Left ventricle myocardium inferior (tissue), 1 donor: ENCODE data around the gene RIOK3. TPM values are rescaled to one million over a fixed set of nuclear protein-coding genes. Genes with fewer than 3 reads are reported as not detected.

Experiments
- DNase-seq: peaks from one replicate; pipeline ENCODE4 v3.0.0-alpha.2; 2020
- H3K27ac ChIP-seq: fragments of 200-600 bp; replicated peaks from 2 replicates; pipeline ENCODE4 v1.8.0; 2021
- H3K27me3 ChIP-seq: fragments of 200-600 bp; 2 replicates; pipeline ENCODE4 v1.8.0; 2021; ENCODE audit warnings: low read depth
- H3K36me3 ChIP-seq: fragments of 200-600 bp; 2 replicates; pipeline ENCODE4 v1.8.0; 2021
- H3K4me1 ChIP-seq: fragments of 200-600 bp; 2 replicates; pipeline ENCODE4 v1.8.0; 2021
- H3K4me3 ChIP-seq: fragments of 200-600 bp; 2 replicates; pipeline ENCODE4 v1.8.0; 2021; ENCODE audit warnings: mild to moderate bottlenecking, moderate library complexity
- H3K9me3 ChIP-seq: fragments of 200-600 bp; replicated peaks from 2 replicates; pipeline ENCODE4 v1.8.0; 2021
- intact Hi-C: fragments of 100-400 bp; cut with micrococcal nuclease; formaldehyde crosslinking; loops from one replicate; pipeline ENCODE4 v1.11.0; 2022
- total RNA-seq: library from RNA; stranded (reverse); fragmentation: NEBNext Ultra II Directional; extraction: Animal tissue kit (Norgen Biotek cat#: 25700); gene quantifications from one replicate; pipeline ENCODE4 v1.2.1, GENCODE V29; 2021
- TF ChIP-seq, protein P1 (sequence below): fragments of 200-600 bp; IDR thresholded peaks from 2 replicates; pipeline ENCODE4 v1.8.0; 2021; ENCODE audit warnings: antibody characterized with exemption, mild to moderate bottlenecking, borderline replicate concordance
- donor health status: DM: no; HTN: yes; CAD: no; lungs with severe emphysema.

The RIOK3 gene
- total RNA-seq, 1 donor from 2014 or later, result 60.4 TPM

DNA sequence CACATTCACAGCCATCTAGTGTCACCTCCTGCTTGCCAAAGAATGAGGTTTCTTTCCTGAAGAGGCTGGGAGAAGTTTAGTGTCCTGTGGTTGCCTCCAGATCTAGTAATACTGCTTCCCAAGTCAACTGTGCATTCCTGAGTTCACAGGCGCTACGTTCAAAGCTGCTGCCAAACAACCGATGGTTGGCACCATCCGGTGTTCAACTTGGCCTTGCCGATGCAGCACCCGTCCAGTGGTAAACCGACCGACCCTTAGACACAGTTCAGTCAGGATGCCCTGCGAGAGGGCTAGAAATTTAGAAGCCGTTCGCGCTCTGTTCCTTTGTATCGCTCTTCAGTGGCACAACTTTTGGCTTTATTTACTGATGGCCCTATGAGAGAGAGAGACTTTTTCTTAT lies 78.8 kb downstream of the RIOK3 start:
- no peaks in the 10 kb centered on the region for H3K4me1 ChIP-seq
- no peak overlapping the region for H3K27ac ChIP-seq
- peaks cover 100% of the 10 kb centered on the region for H3K36me3 ChIP-seq
- H3K4me3 ChIP-seq, result no peak overlapping the region
- no peaks in the 10 kb centered on the region for H3K9me3 ChIP-seq
- no peak for DNase-seq
- TF ChIP-seq, protein P1, sequence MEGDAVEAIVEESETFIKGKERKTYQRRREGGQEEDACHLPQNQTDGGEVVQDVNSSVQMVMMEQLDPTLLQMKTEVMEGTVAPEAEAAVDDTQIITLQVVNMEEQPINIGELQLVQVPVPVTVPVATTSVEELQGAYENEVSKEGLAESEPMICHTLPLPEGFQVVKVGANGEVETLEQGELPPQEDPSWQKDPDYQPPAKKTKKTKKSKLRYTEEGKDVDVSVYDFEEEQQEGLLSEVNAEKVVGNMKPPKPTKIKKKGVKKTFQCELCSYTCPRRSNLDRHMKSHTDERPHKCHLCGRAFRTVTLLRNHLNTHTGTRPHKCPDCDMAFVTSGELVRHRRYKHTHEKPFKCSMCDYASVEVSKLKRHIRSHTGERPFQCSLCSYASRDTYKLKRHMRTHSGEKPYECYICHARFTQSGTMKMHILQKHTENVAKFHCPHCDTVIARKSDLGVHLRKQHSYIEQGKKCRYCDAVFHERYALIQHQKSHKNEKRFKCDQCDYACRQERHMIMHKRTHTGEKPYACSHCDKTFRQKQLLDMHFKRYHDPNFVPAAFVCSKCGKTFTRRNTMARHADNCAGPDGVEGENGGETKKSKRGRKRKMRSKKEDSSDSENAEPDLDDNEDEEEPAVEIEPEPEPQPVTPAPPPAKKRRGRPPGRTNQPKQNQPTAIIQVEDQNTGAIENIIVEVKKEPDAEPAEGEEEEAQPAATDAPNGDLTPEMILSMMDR, result no peak
- no peaks in the 10 kb centered on the region for H3K27me3 ChIP-seq
- intact Hi-C loops, result no loop called here

Other genes starting within 250 kb of the RIOK3 start
- 14.7 TPM for gene RMC1, start 50.2 kb downstream of the RIOK3 start, total RNA-seq
- 10.3 TPM for gene NPC1, start 133.2 kb downstream of the RIOK3 start, total RNA-seq
- gene ANKRD29, start 209.6 kb downstream of the RIOK3 start, total RNA-seq, result 9.2 TPM
- gene LAMA3, start 236.2 kb downstream of the RIOK3 start, total RNA-seq, result 3.5 TPM